Stimulated activated CD4-positive, alpha-beta T cell treated with anti-CD3 and anti-CD28 coated beads, TNF-alpha, amount 100 ng/mL, for 1 hour (primary cell): ENCODE measurements around the gene KANK4.

ENCODE experiments used
- DNase-seq, 3 donors: peaks; one replicate each; pipeline ENCODE4 v3.0.0-alpha.2; 2020; ENCODE audit warnings: low read depth in 3 of 3, low spot score in 1 of 3

The KANK4 gene

DNA sequence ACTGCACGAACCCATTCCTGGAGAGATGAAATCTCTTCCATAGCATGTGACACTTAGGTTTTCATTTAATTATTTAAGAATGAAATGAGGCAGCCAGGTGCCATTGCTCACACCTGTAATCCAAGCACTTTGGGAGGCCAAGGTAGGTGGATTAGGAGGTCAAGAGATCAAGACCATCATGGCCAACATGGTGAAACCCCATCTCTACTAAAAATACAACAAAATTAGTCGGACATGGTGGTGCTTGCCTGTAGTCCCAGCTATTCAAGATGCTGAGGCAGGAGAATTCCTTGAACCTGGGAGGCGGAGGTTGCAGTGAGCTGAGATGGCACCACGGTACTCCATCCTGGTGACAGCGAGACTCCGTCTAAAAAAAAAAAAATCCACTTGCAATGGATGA is 106.8 kb downstream of the KANK4 start:
- DNase-seq, result no peak

- no peak for DNase-seq
Measured at GRCh38 chr1:62210960-62211359, 108.3 kb downstream of the KANK4 start.

- no peak for DNase-seq
Measured at GRCh38 chr1:62209931-62210595, 109.2 kb downstream of the KANK4 start.

- no peak for DNase-seq
Measured at GRCh38 chr1:62208970-62209369, 110.3 kb downstream of the KANK4 start.

DNA sequence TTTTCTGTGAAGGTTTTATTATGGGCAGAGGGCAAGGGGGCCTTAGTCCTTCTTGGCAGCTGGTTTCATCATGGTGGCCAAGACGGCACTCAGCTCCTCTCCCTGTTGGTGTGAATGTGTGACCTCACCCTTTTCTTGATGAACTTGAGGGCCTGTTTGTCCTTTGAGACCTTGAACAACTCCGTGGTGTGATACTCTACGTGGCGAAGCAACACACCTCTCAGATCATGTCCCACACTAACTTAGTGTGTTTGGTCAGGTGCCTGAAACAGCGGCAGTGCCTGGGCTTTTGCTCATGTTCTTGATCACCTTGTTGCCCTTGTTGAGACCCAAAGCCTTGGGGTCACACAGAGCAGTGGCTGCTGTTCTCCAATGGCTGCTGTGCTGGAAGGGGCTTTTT is 111.1 kb downstream of the KANK4 start:
- no peak for DNase-seq

DNA sequence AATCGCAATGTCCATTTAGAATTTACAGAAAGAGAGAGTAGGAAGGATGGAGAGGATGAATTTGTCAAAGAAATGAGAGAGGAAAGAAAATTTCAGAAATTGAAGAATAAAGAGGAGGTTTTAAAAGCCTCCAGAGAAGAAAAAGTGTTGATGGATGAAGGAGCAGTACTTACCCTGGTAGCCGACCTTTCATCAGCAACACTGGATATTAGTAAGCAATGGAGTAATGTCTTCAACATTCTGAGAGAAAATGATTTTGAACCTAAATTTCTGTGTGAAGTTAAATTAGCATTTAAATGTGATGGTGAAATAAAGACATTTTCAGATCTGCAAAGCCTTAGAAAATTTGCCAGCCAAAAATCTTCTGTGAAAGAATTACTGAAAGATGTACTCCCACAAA is 112.0 kb downstream of the KANK4 start:
- no peak for DNase-seq

DNA sequence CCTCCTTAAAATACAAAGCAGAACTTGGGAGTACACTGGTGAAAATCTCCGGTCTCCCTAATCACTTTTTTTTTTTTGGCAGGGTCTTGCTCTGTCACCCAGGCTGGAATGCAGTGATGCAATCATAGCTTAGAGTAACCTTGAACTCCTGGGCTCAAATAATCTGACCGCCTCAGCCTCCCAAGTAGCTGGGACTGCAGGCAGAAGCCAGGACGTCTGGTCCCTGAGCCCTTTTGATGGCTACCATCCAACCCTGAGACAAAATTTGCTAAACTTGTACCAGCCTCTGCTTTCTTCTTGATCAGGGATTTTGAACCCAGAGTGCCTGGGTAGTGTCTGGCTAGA is 120.5 kb downstream of the KANK4 start:
- DNase-seq, result no peak

DNA sequence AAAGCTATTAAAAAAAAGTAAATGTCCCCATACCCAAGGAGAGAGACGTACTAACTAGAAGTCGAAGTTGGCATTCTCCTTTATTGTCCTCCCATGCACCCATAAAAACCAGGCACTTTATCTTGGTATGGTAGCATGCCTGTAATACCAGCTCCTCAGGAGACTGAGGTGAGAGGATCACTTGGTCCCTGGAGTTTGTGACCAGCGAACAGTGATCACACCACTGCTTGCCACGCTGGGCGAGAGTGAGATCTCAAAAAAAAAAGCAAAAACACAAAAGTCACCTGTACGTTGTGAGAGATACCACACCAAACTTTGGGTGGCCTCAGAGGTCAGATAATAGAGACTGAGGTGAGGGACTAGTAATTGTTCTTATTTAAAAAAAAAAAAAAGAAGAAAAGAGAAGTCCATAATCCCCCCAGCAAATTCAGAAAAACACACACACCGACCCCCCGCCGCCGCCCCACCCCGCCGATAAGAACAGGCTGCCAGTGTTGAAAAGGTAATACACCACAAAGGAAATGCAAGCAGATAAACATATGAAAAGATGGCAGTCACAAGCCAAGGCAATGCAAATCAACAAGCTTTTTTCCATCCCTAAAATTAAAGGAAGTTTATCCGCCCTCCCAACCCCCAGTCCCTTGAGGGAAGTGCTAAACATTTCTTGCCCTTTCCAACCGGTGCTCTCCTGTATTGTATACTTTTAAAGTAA is 121.0 kb downstream of the KANK4 start:
- no peak for DNase-seq

DNA sequence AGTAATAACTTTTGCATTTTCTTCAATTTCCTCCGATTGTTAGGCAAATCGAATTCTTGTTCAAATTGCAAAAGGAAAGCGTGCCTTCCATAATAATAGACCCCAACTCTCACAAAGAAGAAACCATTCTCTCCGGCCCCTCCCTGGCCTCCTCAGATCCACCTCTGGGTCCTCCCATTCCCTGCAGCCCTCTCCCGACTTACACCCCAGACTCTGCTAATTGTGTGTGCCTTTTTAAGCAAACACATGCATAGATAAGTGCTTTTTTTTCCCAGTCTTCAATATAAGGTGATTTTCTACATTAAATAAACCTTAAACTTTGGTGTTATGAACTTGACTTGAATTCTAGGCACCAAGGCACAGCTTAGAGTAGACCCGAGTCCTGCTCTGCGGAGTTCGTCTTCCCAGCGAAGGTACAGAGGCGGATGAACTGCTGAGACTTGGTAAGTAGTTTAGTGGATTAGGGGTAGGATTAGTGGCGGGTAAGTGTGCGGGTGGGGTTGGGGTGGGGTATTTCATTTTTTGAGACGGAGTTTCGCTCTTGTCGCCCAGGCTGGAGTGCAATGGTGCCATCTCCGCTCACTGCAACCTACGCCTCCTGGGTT is 123.0 kb downstream of the KANK4 start:
- no peak for DNase-seq

DNA sequence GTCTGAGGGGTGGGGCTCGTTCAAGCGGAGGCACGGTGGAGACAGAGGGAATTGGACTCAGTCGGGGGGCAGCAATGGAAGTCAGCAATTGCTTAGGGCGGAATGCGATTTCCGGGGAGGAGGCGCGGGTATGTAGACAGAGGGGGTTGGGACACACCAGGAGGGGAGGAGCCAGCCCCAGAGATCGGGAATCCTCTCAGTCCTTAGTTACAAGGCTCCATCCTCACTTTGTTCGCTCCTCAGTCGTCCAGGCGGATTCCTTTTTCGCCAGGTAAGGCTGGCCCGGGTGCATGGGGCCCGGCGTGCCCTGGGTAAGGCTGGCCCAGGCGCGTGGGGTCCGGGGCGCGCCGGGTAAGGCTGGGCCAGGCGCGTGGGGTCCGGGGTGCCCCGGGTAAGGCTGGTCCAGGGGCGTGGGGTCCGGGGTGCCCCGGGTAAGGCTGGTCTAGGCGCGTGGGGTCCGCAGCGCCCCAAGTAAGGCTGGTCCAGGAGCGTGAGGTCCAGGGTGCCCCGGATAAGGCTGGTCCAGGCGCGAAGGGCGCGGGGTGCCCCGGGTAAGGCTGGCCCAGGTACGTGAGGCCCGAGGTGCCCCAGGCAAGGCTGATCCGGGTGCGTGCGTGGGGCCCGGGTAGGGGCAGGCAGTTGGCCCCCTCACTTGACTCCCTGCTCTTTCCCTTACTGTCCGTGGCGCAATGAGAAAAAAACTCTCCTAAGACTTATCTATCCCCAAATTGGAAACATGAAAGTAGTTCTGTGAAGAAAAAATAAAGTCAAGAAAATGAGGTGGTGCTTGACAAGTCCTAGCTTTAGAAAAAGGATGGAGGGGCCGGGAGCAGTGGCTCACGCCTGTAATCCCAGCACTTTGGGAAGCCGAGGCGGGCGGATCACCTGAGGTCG is 124.3 kb downstream of the KANK4 start, which contains the start of gene L1TD1:
Gene L1TD1 (plus strand): TSS at position 199 of the 894 bp plus-strand sequence. CDS start 11,780 bp downstream, outside the sequence.
- no peak for DNase-seq

- no peak for DNase-seq
Measured at GRCh38 chr1:62188111-62188510, 131.1 kb downstream of the KANK4 start.

DNA sequence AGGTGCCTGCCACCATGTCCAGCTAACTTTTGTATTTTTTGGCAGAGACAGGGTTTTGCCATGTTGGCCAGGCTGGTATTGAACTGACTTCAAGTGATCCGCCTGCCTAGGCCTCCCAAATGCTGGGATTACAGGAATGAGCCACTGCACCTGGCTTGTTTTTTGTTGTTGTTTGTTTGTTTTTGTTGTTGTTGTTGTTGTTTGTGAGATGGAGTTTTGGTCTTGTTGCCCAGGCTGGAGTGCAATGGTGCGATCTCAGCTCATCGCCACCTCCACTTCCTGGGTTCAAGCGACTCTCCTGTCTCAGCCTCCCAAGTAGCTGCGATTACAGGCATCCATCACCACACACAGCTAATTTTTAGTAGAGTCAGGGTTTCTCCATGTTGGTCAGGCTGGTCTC is 131.7 kb downstream of the KANK4 start:
- no peak for DNase-seq
